HG03575 (cell line): ENCODE measurements around the gene CASP2.
"Not testable (repeated sequence)": the region's sequence is repeated elsewhere in the genome, so short reads cannot be mapped to it uniquely, and the experiment has no call there.

Source experiments
- ATAC-seq: cut with Tn5 transposase; IDR thresholded peaks from one replicate; pipeline ENCODE4 v1.9.1; 2021; ENCODE audit not compliant: unreplicated experiment, insufficient number of reproducible peaks, low FRiP score; ENCODE audit errors: extremely low read depth

Gene CASP2

DNA sequence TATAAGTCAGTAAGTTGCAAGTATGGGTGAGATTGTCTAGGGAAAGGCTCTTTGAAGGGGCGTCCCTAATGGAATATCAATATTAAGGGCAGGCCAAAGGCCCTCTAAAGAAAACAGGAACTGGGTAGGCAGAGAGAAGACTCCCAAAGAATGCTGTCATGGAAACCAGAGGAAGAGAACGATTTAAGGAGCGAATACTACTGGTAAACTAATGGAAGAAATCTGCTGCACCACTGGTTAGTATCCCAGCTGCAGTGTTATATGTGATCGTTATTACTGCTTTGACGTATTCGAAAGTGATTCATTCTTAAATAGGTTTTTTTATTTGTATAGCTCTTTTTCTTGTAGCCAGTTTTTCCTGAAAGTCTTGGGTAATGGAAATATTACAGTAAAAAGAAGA lies 1.3 kb downstream of the CASP2 start:
- no peak for ATAC-seq

DNA sequence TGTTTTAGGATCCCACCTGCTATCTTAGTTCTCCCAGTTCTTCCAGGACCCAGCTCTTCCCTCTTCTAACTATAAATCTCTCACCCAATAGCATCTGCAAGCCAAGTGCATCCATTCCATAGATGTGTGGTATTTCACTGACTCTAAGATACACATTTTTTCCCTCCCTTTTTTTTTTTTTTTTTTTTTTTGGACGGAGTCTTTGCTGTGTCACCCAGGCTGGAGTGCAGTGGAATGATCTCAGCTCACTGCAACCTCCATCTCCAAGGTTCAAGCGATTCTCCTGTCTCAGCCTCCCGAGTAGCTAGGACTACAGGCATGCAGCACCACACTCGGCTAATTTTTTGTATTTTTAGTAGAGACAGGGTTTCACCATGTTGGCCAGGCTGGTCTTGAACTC lies 1.7 kb downstream of the CASP2 start:
- not testable (repeated sequence) for ATAC-seq

DNA sequence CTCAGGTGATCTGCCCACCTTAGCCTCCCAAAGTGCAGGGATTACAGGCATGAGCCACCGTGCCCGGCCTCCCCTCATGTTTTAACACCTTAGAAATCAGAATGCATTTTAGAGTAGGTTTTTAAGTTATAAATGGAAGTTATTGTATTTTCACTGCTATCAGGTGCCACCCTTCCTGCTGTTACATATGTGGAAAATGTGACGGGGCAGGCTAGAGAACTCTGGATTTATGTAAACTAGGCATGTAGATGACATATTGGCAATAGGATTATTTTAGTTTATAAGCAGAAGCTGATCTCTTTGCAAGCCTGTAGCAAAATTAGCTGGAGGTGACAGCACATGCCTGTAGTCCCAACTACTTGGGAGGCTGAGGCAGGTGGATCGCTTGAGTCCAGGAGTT lies 2.1 kb downstream of the CASP2 start:
- ATAC-seq = no peak

DNA sequence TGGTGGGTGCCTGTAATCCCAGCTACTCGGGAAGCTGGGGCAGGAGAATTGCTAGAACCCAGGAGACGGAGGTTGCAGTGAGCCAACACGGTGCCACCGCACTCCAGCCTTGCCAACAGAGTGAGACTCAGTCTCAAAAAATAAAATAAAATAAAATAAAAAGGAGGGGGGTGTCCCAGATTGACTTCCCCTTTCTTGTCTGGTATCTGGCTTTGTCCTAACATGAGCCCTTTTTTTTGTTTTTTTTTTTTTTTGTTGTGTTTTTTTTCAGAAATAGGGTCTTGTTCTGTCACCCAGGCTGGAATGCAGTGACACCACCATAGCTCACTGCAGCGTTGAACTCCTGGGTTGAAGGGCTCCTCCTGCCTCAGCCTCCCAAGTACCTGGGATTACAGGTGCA lies 4.7 kb downstream of the CASP2 start:
- ATAC-seq = no peak

DNA sequence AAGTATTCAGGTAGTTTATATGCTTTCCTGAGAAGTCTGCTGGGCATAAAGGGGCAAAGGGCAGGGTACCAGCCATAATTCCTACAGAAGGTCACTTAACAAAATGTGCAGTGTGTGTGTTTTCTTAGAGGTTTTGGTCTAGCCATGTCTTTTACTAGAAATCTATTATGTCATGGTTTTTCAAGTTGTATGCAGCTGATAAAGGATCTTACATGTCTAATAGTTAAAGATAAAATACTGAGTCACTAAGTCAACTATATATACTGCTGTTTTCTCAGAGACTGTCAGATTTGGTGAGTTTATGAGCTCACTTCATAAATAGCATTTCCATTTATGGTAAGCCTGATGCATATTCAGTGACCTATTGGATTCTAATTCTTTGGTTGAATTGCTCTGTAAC lies 7.7 kb downstream of the CASP2 start:
- no peak for ATAC-seq

DNA sequence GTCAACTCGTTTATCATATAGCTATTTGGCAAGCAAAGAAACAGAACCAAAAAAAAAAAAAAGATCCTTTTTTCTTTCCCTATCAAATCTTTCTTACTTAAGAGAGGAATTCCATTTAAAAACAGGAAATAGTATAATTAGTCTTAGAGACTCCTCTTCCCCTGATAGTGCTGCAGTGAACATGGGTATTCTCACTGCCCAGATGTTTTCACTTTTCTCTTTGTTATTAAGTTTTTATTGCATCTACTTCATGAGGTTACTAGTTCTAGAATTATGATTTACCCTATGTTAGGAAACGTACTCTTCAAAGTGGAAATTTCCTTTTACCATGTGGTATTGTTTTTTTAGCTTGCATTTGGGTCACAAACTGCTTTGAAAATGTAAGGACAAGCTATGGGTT lies 8.5 kb downstream of the CASP2 start:
- ATAC-seq = no peak

DNA sequence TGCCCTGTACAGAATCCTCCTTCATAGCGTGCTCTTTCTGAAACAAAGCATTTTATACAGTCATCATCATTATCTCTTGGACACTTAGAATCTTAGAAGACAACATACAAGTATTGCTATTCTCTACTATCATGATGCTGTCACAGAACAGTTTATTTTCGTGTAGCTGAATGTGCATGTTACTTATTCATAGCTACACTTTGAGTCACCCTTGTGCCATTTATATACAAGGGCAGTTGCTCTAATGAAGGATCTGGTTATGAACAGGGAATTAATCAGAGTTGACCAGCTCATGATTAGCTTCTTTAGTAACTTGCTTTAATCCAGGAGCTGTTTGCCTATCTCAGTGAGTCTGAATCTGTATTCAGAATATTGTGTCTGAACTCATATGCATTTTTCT lies 11.2 kb downstream of the CASP2 start:
- ATAC-seq = no peak

DNA sequence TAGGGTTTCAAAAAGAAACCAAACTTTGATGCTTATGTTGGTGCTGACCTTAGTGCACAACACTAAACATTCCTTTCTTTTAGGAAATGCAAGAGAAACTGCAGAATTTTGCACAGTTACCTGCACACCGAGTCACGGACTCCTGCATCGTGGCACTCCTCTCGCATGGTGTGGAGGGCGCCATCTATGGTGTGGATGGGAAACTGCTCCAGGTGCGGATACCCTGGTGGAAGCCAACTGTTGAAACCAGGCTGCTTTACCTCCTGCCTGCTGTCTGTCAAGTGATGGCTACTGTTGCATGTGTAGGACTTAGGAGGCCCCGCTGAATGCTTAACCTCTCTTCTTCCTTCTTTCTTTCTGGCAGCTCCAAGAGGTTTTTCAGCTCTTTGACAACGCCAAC lies 11.7 kb downstream of the CASP2 start:
- ATAC-seq = no peak

DNA sequence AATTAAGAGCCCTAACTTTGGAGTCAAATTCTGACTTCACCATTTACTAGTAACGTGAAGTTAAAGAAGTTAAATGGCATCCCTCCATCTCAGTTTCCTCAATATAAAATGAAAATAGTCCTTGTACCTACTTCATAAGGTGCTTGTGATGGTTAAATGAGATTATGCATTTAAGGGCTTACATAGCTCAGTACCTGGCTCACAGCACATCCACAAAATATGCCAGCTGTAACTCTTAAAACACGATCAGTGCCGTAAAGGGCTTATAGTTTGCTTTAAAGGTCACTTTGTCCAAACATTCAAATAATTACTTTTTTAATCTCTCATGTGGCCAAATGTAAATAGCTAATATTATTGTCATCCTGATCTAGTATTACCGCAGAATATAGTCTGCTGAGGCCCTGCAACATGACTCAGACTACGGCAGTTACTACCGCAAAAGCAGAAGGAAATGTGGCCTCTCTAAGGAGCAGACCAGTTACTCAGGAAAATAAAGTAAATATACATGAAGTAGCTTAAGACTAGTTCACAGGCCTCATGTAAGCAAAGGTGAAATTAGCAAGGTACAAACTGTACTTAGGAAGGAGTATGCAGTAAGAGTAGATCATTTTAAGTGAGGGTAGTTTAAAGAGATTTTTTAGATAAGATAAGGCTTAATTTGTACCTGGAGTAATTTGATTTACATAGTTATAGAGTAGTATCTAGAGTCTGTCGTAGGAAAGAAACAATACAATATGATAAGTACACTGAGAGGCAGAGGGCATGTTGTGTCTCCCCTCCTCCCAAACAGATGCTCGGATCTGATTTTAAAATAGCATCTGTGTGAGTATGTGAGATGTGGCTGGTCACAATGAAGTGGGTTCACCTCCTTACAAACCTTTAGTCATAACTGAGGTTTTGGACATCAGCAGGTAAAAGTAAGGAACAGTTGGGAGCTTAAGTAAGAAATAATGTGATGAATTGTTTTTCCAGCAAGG lies 13.1 kb downstream of the CASP2 start:
- no peak for ATAC-seq

DNA sequence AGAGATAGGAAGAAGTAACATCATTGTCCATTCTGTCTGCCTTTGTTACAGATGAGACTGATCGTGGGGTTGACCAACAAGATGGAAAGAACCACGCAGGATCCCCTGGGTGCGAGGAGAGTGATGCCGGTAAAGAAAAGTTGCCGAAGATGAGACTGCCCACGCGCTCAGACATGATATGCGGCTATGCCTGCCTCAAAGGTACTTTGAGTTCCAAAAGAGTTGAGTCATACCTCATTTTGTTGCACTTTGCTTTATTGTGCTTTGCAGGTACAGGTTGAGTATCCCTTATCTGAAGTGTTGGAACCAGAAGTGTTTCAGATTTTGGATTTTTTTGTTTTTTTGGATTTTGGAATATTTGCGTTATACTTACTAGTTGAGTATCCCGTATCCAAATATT lies 15.6 kb downstream of the CASP2 start:
- ATAC-seq = no peak

DNA sequence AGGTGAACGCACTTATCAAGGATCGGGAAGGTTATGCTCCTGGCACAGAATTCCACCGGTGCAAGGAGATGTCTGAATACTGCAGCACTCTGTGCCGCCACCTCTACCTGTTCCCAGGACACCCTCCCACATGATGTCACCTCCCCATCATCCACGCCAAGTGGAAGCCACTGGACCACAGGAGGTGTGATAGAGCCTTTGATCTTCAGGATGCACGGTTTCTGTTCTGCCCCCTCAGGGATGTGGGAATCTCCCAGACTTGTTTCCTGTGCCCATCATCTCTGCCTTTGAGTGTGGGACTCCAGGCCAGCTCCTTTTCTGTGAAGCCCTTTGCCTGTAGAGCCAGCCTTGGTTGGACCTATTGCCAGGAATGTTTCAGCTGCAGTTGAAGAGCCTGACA lies 16.8 kb downstream of the CASP2 start:
- ATAC-seq = no peak

DNA sequence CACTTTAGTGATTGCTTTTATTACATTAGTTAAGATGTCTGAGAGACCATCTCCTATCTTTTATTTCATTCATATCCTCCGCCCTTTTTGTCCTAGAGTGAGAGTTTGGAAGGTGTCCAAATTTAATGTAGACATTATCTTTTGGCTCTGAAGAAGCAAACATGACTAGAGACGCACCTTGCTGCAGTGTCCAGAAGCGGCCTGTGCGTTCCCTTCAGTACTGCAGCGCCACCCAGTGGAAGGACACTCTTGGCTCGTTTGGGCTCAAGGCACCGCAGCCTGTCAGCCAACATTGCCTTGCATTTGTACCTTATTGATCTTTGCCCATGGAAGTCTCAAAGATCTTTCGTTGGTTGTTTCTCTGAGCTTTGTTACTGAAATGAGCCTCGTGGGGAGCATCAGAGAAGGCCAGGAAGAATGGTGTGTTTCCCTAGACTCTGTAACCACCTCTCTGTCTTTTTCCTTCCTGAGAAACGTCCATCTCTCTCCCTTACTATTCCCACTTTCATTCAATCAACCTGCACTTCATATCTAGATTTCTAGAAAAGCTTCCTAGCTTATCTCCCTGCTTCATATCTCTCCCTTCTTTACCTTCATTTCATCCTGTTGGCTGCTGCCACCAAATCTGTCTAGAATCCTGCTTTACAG lies 17.4 kb downstream of the CASP2 start:
- ATAC-seq = no peak

DNA sequence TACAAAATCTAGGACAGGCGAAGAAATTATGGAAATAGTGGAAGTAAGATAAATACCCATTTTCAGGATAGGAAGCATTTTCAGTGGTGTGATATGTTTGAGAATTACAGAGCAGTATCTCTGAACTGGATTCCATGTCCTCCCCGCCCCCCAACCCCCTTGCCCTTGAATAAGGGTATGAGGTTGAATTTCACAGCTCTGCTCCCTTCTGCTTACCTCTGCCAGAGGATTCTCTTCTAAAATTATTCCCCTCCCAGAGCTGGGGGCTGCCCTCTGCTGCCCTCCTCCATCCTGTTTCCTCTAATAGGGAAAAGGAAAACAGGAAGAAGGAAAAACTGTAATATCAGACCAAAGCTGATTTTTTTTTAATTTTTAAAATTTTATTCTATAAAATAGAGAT lies 20.5 kb downstream of the CASP2 start:
- ATAC-seq = no peak

DNA sequence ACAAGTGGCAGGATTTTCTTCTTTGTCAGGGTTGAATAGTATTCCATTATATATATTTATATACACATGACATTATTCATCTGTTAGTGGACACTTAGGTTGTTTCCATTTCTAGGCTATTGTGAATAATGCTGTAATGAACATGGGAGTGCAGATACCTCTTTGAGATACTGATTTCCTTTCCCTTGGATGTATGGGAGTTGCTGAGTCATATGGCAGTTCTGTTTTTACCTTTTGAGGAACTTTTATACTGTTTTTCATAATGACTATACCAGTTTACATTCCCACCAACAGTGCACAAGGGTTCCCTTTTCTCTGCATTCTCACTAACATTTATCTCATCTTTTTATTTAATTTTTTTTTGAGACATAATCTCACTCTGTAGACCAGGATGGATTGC lies 26.0 kb downstream of the CASP2 start:
- ATAC-seq = no peak

DNA sequence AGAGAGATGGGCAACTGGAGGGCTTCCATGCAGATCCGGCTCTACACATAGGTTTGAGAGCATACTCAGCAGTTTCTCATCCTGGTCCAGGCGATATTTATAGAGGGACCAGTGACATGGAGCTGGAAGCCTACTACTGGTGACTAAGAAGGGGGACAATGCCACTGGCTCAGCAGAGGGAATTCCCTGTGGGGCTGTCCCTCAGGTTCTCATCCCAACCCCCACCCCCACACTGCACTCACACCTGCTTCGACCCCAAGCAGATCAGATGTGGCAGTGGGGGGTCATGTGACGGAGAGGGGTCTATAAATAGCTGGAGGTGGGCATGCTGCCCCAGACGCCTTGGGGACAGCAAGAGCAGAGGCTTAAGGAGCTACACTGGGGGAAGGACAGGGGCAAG lies 27.6 kb downstream of the CASP2 start, which contains the start of gene CLCN1:
CLCN1 (plus strand) TSS at position 336 of the 400 bp plus-strand sequence. CDS start 102 bp downstream, outside the sequence.
- no peak for ATAC-seq

DNA sequence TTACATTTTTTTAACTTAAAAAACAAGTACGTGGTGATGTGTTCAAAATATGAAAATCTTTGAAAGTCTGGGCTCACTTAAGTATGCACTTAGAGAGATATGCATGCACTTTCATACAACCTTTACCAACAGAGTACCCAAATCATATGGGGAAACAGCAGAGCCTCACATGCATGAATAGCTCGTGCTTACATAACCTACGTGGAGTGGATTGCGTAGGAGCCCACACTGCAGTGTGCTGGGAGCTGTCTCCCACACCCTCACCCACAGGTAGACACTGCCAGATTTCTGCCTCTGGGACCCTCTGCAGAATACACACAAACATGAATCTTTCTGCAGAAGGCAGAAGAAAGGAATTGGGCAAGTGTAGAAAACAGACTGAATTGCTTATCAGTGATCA lies 28.3 kb downstream of the CASP2 start:
- no peak for ATAC-seq

DNA sequence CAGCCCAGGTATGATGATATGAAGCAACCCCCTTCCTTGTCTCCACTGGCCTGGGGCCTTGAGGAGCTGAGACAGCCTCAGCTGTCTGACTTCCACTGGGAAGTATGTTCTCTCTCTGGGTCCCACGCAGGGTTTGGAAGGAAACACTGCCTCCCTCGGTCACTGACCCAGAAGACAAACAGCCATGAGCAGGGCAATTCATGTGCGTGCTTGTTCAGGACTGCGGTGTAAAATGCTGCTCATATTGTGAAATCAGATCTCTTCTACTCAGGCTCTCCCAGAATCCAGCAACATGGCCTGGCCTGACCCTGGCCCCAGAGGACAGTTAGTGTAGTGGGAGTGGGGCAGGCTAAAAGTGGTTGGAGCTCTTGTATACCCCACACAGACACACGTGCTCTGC lies 30.5 kb downstream of the CASP2 start:
- ATAC-seq = no peak

DNA sequence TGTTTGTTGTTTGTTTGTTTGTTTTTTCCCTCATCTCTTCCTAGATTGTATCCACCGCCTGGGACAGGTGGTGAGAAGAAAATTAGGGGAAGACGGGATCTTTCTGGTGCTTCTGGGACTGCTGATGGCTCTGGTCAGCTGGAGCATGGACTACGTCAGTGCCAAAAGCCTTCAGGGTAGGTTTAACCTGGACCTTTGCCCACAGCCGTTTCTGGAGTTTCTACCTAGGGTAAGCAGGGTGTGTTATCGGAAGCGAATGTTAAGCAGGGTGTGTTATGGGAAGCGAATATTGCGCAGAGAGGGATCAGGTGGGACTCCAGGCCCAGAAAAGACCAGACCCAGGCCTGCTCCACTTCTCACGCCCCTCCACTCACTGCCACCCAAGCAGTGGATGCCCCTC lies 32.5 kb downstream of the CASP2 start:
- ATAC-seq = no peak

DNA sequence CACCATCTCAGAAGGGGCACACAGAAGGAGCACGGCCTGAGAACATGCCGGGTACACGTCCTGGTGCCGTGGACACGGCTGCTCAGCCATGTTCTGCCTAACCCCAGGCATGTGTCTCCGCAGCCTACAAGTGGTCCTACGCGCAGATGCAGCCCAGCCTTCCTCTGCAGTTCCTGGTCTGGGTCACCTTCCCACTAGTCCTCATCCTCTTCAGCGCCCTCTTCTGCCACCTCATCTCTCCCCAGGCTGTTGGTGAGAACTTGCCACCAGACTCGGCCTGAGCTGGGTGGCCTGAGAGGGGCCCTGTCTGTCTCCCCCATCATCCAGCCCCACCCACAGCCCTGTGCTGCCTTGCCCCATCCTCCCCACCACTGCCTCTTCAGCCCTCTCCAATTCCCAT lies 33.1 kb downstream of the CASP2 start:
- no peak for ATAC-seq

DNA sequence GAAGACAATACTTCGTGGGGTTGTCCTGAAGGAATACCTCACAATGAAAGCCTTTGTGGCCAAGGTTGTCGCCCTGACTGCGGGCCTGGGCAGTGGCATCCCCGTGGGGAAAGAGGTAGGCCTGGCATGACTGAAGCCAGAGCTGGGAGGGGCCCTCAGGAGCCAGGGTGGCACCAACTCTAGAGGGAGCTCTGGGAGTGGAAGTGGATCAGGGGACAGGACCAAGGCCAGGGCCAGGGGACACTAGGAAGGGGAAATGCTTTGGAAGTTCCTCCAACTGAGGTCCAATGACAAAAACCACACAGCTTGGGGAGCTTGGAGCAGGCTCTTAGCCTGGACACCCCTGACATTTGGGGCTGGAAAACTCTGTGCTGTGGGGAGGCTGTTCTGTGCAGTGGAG lies 33.6 kb downstream of the CASP2 start:
- no peak for ATAC-seq
